LNCaP clone FGC (cell line): ENCODE measurements around the gene SNRNP25.

Source experiments
- DNase-seq: peaks from one replicate; pipeline ENCODE4 v3.0.0-alpha.2; 2011; ENCODE audit warnings: low read depth
- H3K4me3 ChIP-seq: 2 replicates; pipeline ENCODE4 v1.5.1; 2011; ENCODE audit warnings: mild to moderate bottlenecking, low read depth, low read length, control low read depth
- TF ChIP-seq, protein P1 (sequence below): IDR thresholded peaks from 2 replicates; pipeline ENCODE4 v1.5.1; 2012; ENCODE audit warnings: mild to moderate bottlenecking; ENCODE audit not compliant: control insufficient read depth, insufficient read depth; ENCODE audit errors: extremely low read depth

SNRNP25 gene

DNA sequence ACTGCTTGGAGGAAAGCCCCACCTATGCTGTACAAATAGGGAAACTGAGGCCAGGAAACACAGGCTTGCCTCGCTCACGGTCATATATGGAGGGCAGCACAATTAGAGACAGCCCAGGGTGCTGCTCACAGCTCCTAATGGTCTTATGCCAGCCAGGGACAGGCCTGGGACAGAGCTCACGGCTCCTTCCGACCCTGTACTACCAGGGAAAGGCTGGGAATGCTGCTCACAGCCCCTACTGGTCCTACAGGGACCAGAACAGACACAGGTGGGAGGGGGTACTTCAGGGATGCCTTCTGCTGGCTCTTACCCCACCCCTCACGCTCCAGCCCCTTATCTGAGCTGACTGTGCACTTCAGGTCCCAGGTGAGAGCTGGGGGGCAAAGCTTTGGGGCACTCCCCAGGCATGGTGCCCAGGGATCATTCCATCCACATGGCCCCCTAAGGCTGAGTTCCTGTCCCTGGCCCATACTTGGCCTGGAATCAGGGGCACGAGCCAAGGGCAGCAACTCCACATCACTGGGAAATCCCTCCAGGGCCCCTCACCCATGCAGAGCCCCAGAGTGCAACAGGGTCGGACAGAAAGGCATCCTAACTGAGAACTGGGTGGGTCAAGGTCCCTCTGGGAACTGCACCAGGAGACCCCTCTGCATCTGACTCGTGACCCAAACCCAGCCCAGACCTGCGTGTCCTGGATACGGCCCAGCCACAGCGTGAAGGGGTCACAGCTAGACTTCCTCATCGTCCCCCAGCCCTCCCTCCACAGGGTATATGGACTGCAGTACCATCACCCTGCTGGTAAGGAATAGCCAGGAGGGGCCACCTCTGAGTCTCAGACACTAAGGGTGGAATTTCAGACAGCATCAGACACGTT lies 12.9 kb downstream of the SNRNP25 start:
- TF ChIP-seq, protein P1, sequence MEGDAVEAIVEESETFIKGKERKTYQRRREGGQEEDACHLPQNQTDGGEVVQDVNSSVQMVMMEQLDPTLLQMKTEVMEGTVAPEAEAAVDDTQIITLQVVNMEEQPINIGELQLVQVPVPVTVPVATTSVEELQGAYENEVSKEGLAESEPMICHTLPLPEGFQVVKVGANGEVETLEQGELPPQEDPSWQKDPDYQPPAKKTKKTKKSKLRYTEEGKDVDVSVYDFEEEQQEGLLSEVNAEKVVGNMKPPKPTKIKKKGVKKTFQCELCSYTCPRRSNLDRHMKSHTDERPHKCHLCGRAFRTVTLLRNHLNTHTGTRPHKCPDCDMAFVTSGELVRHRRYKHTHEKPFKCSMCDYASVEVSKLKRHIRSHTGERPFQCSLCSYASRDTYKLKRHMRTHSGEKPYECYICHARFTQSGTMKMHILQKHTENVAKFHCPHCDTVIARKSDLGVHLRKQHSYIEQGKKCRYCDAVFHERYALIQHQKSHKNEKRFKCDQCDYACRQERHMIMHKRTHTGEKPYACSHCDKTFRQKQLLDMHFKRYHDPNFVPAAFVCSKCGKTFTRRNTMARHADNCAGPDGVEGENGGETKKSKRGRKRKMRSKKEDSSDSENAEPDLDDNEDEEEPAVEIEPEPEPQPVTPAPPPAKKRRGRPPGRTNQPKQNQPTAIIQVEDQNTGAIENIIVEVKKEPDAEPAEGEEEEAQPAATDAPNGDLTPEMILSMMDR = no peak
- no peak for DNase-seq
- H3K4me3 ChIP-seq = no peak overlapping the region

DNA sequence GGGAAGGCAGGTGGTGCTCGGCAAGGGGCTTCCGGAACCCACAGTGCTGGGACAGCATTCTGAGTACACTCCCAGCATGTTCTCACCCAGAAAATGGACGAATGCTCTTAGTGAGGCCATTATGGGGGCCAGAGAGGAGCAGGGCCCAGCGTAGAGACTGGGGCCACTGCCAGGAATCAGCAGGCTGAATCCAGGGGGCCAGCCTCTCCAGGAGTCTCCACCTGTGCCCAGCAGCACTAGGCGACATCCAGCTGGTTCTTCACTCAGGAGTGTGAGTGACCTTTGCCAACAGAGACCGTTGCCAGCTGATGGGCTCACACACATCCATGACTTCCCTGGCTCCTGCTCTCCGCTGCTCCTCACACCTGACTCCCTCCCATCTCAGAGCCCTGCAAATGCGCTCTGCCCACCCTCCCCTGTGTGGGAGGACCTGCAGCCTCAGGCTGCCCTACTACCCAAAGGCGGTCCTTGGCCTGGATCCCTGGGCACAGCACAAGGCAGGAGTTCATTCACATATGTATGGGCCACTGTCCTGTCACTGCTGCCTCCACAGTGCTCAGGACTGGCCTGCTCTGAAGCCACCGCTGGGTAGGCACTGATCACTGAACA lies 13.7 kb downstream of the SNRNP25 start:
- TF ChIP-seq, protein P1 = no peak
- no peak for DNase-seq
- H3K4me3 ChIP-seq = no peak overlapping the region

GRCh38 chr16:67884-68789 lies 14.5 kb downstream of the SNRNP25 start:
- TF ChIP-seq, protein P1 = no peak
- DNase-seq = no peak
- no peak overlapping the region for H3K4me3 ChIP-seq

- H3K4me3 ChIP-seq = no peak overlapping the region
- DNase-seq = no peak
- TF ChIP-seq, protein P1 = no peak
Measured at GRCh38 chr16:69181-69580, 15.6 kb downstream of the SNRNP25 start.

GRCh38 chr16:71210-71539 lies 17.5 kb downstream of the SNRNP25 start:
- TF ChIP-seq, protein P1 = no peak
- peak overlapping the region; percentile 76 for H3K4me3 ChIP-seq
- no peak for DNase-seq

- H3K4me3 ChIP-seq = peak overlapping the region; percentile 76
- TF ChIP-seq, protein P1 = no peak
- DNase-seq = peak; percentile 96
Measured at GRCh38 chr16:71540-72401, 18.1 kb downstream of the SNRNP25 start.
